GM19372 (cell line): Measurements from ENCODE around the gene NAXD.
A peak's percentile ranks its signal among the peaks of the same experiment; 100 is the strongest.

Experiments used
- ATAC-seq: cut with Tn5 transposase; IDR thresholded peaks from one replicate; pipeline ENCODE4 v1.9.1; 2021; ENCODE audit warnings: mild to moderate bottlenecking, low read depth, moderate library complexity; ENCODE audit not compliant: unreplicated experiment

NAXD gene

GRCh38 chr13:110643324-110643723 is 28.0 kb downstream of the NAXD start:
- ATAC-seq: no peak

GRCh38 chr13:110643768-110644421 is 28.6 kb downstream of the NAXD start:
- no peak for ATAC-seq

- peak; percentile 76 for ATAC-seq
Measured at GRCh38 chr13:110644892-110645521, 29.7 kb downstream of the NAXD start.

- ATAC-seq: no peak
Measured at GRCh38 chr13:110645750-110646149, 30.4 kb downstream of the NAXD start.

GRCh38 chr13:110646442-110647364 is 31.4 kb downstream of the NAXD start:
- no peak for ATAC-seq

- no peak for ATAC-seq
Measured at GRCh38 chr13:110647365-110647737, 32.0 kb downstream of the NAXD start.

GRCh38 chr13:110648146-110648819 is 32.9 kb downstream of the NAXD start:
- ATAC-seq: no peak

- ATAC-seq: no peak
Measured at GRCh38 chr13:110648848-110649421, 33.6 kb downstream of the NAXD start.

- ATAC-seq: no peak
Measured at GRCh38 chr13:110649551-110649950, 34.2 kb downstream of the NAXD start.

GRCh38 chr13:110650436-110650835 is 35.1 kb downstream of the NAXD start:
- ATAC-seq: no peak

- no peak for ATAC-seq
Measured at GRCh38 chr13:110651271-110651670, 35.9 kb downstream of the NAXD start.

GRCh38 chr13:110651726-110652230 is 36.4 kb downstream of the NAXD start:
- ATAC-seq: no peak

- ATAC-seq: no peak
Measured at GRCh38 chr13:110652231-110652730, 36.9 kb downstream of the NAXD start.

- ATAC-seq: no peak
Measured at GRCh38 chr13:110652764-110653163, 37.4 kb downstream of the NAXD start.

GRCh38 chr13:110653271-110653670 is 37.9 kb downstream of the NAXD start:
- ATAC-seq: no peak

GRCh38 chr13:110653851-110654250 is 38.5 kb downstream of the NAXD start:
- no peak for ATAC-seq

- no peak for ATAC-seq
Measured at GRCh38 chr13:110657196-110657595, 41.9 kb downstream of the NAXD start.

- ATAC-seq: peak; percentile 86
Measured at GRCh38 chr13:110658218-110658911, 43.0 kb downstream of the NAXD start.

- ATAC-seq: no peak
Measured at GRCh38 chr13:110661256-110661655, 45.9 kb downstream of the NAXD start.
